ENCODE measurements around the gene KHDC3L.

The KHDC3L gene

DNA sequence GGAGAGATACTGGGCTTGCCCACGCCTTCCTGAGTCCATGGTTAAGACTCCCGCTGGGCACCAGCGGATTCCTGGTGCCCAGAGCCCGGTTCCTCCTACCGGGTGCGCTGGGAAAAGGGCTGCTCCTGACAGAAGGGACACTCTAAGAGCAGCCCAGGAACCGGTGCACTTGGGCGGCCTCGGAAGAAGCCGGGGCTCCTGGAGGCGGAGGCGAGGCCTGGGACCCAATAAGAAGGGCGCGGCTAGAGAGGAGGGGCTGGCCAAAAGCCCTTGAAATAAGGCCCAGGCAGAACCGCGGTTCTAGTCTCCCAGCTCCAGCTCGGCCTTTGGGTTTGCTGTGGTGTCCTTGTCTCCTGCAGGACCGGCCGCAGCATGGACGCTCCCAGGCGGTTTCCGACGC is at the start of gene KHDC3L:
Gene KHDC3L (plus strand): TSS at position 301 of the 400 bp plus-strand sequence. CDS start 72 bp downstream, at position 373.
- no peak for DNase-seq

DNA sequence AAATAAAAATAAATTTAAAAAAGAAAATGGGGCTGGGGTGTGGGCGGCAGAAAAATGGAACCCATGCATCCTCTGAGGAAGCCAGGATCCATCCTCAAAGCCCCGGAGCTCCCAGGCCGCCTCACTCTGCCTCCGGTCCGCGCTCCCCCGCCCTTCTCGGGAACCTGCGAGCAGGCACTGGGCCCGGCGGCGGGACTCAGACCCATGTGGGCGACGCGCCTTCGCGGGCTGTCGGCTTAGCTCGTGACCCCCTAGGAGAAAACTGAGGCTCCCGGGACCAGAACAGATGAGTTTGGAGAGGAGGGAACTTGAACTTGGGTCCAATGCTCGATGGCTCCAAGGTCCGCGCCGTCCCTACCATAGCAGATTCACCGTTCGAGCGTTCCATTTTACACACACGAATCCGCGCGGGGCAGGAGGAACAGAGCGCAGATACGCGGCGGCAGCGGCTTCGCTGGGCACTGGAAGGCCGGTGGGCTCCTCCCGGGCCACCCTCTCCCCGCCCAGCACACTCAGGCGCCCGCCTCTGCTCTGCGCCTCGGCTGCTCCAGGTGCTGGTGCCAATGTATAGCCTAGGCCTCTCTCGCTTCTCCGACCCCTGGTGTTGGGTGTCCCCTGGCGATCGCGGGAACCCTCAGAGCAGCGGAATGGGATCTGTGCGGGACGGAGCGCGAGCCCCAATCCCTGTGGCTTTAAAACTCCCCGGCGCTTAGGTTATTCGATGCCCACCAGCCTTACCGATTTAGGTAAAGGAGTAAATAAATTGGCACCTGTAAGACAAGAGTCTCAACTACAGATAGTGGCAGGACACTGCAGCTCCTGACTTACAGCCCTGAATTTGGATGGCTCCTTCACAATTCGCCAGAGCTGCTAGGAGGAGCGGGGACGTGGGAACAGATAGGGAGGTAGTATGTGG is 47.6 kb upstream of the KHDC3L start:
- no peak for DNase-seq

- DNase-seq = no peak
Measured at GRCh38 chr6:73323323-73323722, 39.1 kb upstream of the KHDC3L start.

DNA sequence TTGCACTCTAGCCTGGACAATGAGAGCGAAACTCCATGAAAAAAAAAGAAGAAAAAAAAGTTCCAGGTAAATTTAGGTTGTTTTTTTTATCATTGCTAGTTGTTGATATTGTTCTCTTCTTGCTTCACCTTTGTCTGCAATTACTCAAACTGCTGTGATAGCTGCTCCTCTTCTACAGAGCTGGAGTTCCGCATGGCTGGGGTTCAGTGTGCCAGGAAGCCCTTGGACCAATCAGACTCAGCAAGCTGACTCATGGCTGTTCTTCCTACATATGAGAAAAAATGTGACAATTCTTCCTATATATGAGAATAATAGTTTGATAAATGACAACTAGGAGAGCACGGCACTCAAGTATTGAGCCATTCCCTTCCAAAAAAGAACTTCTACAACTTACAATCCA is 36.8 kb upstream of the KHDC3L start:
- no peak for DNase-seq

- DNase-seq = no peak
Measured at GRCh38 chr6:73328790-73329189, 33.7 kb upstream of the KHDC3L start.

DNA sequence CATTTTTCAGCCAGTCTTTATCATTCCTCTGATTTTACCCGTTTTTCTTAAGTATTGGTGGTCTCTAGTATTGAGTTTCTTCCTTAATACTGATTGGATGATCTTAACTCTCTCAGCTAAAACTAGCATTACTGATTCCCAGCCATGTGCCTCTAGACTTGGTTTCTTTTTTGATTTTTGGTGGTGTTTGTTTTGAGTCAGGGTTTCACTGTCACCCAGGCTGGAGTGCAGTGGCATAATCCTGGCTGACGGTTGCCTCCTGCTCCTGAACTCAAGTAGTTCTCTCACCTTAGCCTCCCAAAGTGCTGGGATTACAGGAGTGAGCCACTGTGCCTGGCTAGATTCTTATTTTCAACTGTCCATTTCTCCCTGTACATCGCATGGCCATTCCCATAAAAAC is 33.3 kb upstream of the KHDC3L start:
- DNase-seq = no peak

DNA sequence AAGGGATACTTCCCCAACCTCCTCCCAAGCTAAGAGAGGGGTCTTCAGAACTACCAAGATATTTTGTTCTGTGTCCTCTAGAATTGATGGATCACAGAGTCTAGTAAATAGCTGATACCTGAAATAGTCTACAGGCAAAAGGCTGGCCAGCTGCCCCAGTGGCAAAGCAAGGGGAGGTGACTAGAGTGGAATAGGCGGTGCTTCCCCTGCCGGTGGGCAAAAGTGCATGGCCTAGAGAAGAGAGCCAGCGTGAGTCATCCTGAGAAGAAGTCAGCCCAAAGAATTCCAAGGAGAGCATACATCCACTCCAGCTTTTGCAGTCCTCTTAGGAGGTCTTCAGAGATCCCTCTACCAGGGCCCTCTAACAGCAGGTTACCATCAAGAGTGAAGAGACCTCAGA is 23.1 kb upstream of the KHDC3L start:
- no peak for DNase-seq

- no peak for DNase-seq
Measured at GRCh38 chr6:73340048-73340447, 22.4 kb upstream of the KHDC3L start.

GRCh38 chr6:73341335-73341734 is 21.1 kb upstream of the KHDC3L start:
- no peak for DNase-seq

DNA sequence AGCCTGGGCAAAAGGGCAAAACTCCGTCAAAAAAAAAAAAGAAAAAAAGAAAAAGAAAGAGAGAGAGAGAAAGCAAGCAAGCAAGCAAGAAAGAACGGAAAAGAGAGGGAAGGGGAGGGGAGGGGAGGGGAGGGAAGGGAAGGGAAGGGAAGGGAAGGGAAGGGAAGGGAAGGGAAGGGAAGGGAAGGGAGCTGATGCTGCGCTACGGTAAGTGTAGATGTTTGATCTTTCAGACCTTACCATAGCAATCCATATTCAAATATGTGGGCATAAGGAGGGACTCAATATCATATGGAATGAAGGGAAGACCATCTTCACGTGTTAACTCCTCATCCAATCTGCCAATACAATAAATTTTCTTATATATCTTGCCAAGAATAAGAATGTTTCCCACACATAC is 20.3 kb upstream of the KHDC3L start:
- DNase-seq = no peak

DNA sequence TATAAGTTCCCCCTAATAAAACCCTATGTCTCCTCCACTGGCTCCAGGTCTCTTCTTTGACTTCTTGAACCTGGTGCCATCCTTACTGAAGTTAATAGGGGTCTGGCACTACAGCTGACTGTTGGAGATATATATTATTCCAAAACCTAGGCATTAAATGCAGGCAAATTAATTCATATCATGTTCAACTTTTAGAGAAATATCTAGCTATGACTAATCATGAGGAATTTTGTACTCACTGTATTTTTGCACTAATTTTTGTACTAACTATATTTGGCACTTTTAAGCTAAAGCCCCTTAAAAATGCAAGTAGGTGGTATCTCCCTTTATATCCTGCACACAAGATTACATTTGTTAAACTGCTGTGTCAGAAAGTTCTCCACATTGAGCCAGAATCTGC is 19.3 kb upstream of the KHDC3L start:
- no peak for DNase-seq

GRCh38 chr6:73348550-73349204 is 13.8 kb upstream of the KHDC3L start:
- DNase-seq = no peak

GRCh38 chr6:73349311-73349710 is 13.1 kb upstream of the KHDC3L start:
- no peak for DNase-seq

GRCh38 chr6:73353636-73354593 is 8.5 kb upstream of the KHDC3L start, which contains the start of gene DPPA5:
Gene DPPA5, minus strand, starts transcription at chr6:73354276. Its CDS starts 51 bp downstream, at chr6:73354225.
- DNase-seq = no peak

GRCh38 chr6:73362869-73363536 is 545 bp downstream of the KHDC3L start:
- DNase-seq = no peak

DNA sequence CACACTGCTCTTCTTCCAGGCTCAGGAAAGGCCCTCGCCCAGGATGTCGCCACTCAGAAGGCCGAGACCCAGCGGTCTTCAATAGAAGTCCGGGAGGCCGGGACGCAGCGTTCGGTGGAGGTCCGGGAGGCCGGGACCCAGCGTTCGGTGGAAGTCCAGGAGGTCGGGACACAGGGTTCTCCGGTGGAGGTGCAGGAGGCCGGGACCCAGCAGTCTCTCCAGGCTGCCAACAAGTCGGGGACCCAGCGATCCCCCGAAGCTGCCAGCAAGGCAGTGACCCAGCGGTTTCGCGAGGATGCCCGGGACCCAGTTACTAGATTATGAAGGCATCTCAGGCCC is 1.0 kb downstream of the KHDC3L start:
- DNase-seq = no peak

- DNase-seq = no peak
Measured at GRCh38 chr6:73364121-73364520, 1.7 kb downstream of the KHDC3L start.

DNA sequence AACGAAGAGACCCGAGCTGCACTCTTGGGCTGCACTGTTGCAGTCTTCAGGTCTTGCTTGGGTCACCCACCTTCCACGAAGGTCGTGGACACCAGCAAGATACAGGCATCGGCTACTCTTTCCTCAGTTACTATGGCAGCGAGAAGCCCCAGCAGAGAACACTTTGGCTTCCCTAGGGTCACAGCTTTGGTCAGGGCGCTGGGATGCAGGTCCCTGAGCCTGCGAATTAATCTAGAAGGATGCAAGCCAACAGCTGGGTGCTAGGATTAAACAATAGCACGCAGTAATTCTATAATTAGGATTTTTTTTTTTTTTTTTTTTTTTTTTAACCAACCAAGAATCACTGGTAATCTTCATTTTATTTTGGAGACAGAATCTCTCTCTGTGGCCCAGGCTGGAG is 2.1 kb downstream of the KHDC3L start:
- DNase-seq = no peak

GRCh38 chr6:73367761-73368355 is 5.4 kb downstream of the KHDC3L start:
- DNase-seq = no peak

GRCh38 chr6:73368675-73369074 is 6.2 kb downstream of the KHDC3L start:
- DNase-seq = no peak

- no peak for DNase-seq
Measured at GRCh38 chr6:73369157-73369556, 6.7 kb downstream of the KHDC3L start.

- DNase-seq = no peak
Measured at GRCh38 chr6:73369563-73369962, 7.1 kb downstream of the KHDC3L start, which contains the start of gene OOEP. Gene OOEP, minus strand, starts transcription at chr6:73369897. Its CDS starts 105 bp downstream, at chr6:73369792.
